ENCODE measurements around the gene GRM5. TPM values are rescaled to one million over a fixed set of nuclear protein-coding genes. Genes with fewer than 3 reads are reported as not detected.

Gene GRM5
- total RNA-seq, 1 experiment from 2014 or later = not detected

DNA sequence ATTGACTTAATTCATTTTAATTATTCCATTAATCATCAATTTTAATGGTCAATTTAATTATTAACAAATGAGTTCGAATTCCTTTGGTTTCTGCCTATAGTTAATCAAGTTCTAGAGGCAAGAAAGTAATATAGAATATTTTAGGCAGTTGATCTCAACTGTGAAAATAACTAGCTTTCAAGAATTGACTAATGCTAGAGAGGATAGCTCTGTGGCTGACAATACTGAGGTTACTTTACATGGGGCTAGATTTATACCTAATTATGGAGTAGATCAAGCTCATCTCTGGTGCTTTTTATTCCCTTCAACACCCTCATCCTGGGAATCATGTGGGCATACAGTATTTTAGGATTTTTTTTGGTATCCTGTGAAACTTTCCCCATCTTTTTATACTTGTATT, 259.4 kb downstream of the GRM5 start:
- no peak overlapping the region for H2AFZ ChIP-seq (ENCODE audit: low read length)
- no peaks in the 10 kb centered on the region for H3K27me3 ChIP-seq (ENCODE audit: low read length)
- H4K20me1 ChIP-seq (ENCODE audit: low read length) = no peaks in the 10 kb centered on the region
- no peaks in the 10 kb centered on the region for H3K79me2 ChIP-seq (ENCODE audit: low read length)
- no peaks in the 10 kb centered on the region for H3F3A ChIP-seq (ENCODE audit: low read length, unreplicated experiment)
- no peaks in the 10 kb centered on the region for H3K36me3 ChIP-seq (ENCODE audit: low read depth, low read length)
- H3K27ac ChIP-seq (ENCODE audit: low read length) = no peak overlapping the region
- H3K4me2 ChIP-seq (ENCODE audit: low read length) = no peak overlapping the region
- no peak for ATAC-seq
- DNase-seq = no peak
- no peaks in the 10 kb centered on the region for H3K9me2 ChIP-seq (replicated peaks; ENCODE audit: low read length)
- H3K9me3 ChIP-seq (ENCODE audit: low read length) = no peaks in the 10 kb centered on the region
- intact Hi-C loops (cut with micrococcal nuclease) = no loop called here
- no peaks in the 10 kb centered on the region for H3K4me1 ChIP-seq (ENCODE audit: insufficient read depth, low read length)
- TF ChIP-seq EZH2 (IDR thresholded peaks at IDR 0.05; ENCODE audit: low read length, unreplicated experiment) = no peak
- no peak for TF ChIP-seq EZH2phosphoT487 (IDR thresholded peaks at IDR 0.05; ENCODE audit: borderline replicate concordance, low read length)
- TF ChIP-seq, protein P1, sequence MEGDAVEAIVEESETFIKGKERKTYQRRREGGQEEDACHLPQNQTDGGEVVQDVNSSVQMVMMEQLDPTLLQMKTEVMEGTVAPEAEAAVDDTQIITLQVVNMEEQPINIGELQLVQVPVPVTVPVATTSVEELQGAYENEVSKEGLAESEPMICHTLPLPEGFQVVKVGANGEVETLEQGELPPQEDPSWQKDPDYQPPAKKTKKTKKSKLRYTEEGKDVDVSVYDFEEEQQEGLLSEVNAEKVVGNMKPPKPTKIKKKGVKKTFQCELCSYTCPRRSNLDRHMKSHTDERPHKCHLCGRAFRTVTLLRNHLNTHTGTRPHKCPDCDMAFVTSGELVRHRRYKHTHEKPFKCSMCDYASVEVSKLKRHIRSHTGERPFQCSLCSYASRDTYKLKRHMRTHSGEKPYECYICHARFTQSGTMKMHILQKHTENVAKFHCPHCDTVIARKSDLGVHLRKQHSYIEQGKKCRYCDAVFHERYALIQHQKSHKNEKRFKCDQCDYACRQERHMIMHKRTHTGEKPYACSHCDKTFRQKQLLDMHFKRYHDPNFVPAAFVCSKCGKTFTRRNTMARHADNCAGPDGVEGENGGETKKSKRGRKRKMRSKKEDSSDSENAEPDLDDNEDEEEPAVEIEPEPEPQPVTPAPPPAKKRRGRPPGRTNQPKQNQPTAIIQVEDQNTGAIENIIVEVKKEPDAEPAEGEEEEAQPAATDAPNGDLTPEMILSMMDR (conservative IDR thresholded peaks at IDR 0.05; ENCODE audit: low read depth, low read length) = no peak
- H3K9ac ChIP-seq (ENCODE audit: low read length) = no peak overlapping the region
- no TSS peak for BruUV-seq (replicated peaks)
- ChIA-PET POLR2A (ENCODE audit: unreplicated experiment) (no interaction called here), CTCF (no interaction called here)
- H3K4me3 ChIP-seq (ENCODE audit: low read length) = no peak overlapping the region

DNA sequence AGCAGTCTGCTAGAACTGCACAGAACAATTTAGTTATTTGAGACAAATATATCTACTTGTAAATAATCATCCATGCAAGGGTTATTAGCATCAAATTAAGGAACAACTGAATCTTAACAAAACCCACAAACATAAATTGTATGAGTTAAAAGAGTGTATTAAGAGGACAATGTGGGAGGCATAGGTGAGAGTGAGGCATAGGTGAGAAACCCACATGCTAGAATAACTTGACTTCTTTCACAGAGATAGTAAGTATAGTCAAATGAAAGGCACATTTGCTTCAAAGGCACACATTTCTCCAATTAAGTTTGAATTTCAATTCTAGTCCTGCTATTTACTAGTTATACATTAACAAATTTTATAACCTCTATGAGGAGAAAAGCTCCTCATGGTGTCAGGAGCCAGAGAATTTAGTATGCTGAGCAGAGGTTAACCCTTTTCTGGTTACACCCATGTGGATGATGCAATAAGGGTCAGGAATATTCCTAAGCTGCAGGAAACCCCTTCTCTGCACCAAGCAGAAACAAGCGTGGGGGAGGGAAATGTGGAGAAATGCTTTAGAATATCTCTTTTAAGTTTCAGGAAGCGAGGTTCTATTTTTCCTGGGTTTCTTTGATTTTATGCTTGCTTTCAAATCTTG, 264.2 kb downstream of the GRM5 start:
- Histone ChIP-seq H3K4me2 (ENCODE audit: low read length) (no peak overlapping the region), H3K79me2 (ENCODE audit: low read length) (no peaks in the 10 kb centered on the region), H3K9me3 (ENCODE audit: low read length) (no peaks in the 10 kb centered on the region), H3K27ac (ENCODE audit: low read length) (no peak overlapping the region), H2AFZ (ENCODE audit: low read length) (no peak overlapping the region), H3K4me1 (ENCODE audit: insufficient read depth, low read length) (no peaks in the 10 kb centered on the region), H3F3A (ENCODE audit: low read length, unreplicated experiment) (no peaks in the 10 kb centered on the region), H3K27me3 (ENCODE audit: low read length) (no peaks in the 10 kb centered on the region), H3K4me3 (ENCODE audit: low read length) (no peak overlapping the region), H3K9ac (ENCODE audit: low read length) (no peak overlapping the region), H4K20me1 (ENCODE audit: low read length) (no peaks in the 10 kb centered on the region), H3K36me3 (ENCODE audit: low read depth, low read length) (no peaks in the 10 kb centered on the region), H3K9me2 (replicated peaks; ENCODE audit: low read length) (no peaks in the 10 kb centered on the region)
- intact Hi-C loops (cut with micrococcal nuclease) = no loop called here
- DNase-seq (no peak), ATAC-seq (no peak)
- BruUV-seq (replicated peaks) = no TSS peak
- ChIA-PET CTCF (no interaction called here), POLR2A (ENCODE audit: unreplicated experiment) (no interaction called here)
- TF ChIP-seq EZH2phosphoT487 (IDR thresholded peaks at IDR 0.05; ENCODE audit: borderline replicate concordance, low read length) = no peak
- TF ChIP-seq EZH2 (IDR thresholded peaks at IDR 0.05; ENCODE audit: low read length, unreplicated experiment) = no peak
- TF ChIP-seq, protein P1 (conservative IDR thresholded peaks at IDR 0.05; ENCODE audit: low read depth, low read length) = no peak

DNA sequence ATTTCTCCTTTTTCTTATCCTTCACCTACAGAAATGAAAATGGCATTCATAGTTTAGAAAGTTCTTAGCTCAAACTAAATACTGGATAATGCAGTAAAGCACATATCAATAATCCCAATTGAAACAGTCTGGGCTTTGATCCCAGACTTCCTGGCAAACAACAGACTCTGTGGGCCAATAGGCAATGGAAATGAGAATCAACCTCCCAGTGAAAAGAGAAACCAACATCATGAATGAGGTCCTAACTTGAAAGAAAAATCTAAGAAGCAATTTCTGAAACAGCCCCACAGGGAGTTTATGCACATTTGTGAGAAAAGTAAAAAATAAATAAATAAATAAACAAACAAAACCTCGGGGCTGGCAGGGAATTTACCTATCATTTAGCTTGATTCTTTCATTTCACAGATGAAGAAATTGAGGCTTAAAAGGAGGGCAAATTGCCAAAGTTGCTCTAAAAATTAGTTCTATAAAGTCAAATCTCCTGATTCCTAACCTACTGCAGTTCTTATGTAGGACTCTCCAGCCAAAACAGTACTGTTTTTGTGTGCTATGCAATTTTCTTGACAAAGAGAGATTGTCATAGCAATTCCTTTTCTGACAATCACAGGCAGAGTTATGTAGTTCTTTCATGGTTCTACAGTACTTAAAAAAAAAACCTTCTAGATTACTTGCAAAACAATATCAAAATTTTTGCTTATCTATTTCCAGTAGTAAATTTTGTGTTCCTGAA, 265.8 kb downstream of the GRM5 start:
- POLR2A ChIA-PET (ENCODE audit: unreplicated experiment) = interaction anchor here (0.6 kb wide), 1 partner anchor 1372 kb away, joined by 13 read pairs; no protein-coding TSS in a partner anchor
- no peak overlapping the region for H3K27ac ChIP-seq (ENCODE audit: low read length)
- H3K27me3 ChIP-seq (ENCODE audit: low read length) = no peaks in the 10 kb centered on the region
- H3F3A ChIP-seq (ENCODE audit: low read length, unreplicated experiment) = no peaks in the 10 kb centered on the region
- H3K9me2 ChIP-seq (replicated peaks; ENCODE audit: low read length) = no peaks in the 10 kb centered on the region
- TF ChIP-seq EZH2phosphoT487 (IDR thresholded peaks at IDR 0.05; ENCODE audit: borderline replicate concordance, low read length) (no peak), EZH2 (IDR thresholded peaks at IDR 0.05; ENCODE audit: low read length, unreplicated experiment) (no peak)
- TF ChIP-seq, protein P1 (conservative IDR thresholded peaks at IDR 0.05; ENCODE audit: low read depth, low read length) = no peak
- no peaks in the 10 kb centered on the region for H4K20me1 ChIP-seq (ENCODE audit: low read length)
- H3K9me3 ChIP-seq (ENCODE audit: low read length) = no peaks in the 10 kb centered on the region
- intact Hi-C loops (cut with micrococcal nuclease) = no loop called here
- H2AFZ ChIP-seq (ENCODE audit: low read length) = no peak overlapping the region
- DNase-seq = no peak
- H3K36me3 ChIP-seq (ENCODE audit: low read depth, low read length) = no peaks in the 10 kb centered on the region
- no TSS peak for BruUV-seq (replicated peaks)
- no peaks in the 10 kb centered on the region for H3K4me1 ChIP-seq (ENCODE audit: insufficient read depth, low read length)
- H3K79me2 ChIP-seq (ENCODE audit: low read length) = no peaks in the 10 kb centered on the region
- CTCF ChIA-PET = no interaction called here
- no peak for ATAC-seq
- H3K9ac ChIP-seq (ENCODE audit: low read length) = no peak overlapping the region
- no peak overlapping the region for H3K4me3 ChIP-seq (ENCODE audit: low read length)
- H3K4me2 ChIP-seq (ENCODE audit: low read length) = no peak overlapping the region

All from PC-3 (cell line).